ENCODE results near the gene STOML3. TPM values are rescaled to one million over a fixed set of nuclear protein-coding genes. Genes with fewer than 3 reads are reported as not detected.
A peak's percentile ranks its signal among the peaks of the same experiment; 100 is the strongest.
"Not testable (repeated sequence)": the region's sequence is repeated elsewhere in the genome, so short reads cannot be mapped to it uniquely, and the experiment has no call there.

The STOML3 gene
- not detected in 2 replicates for polyA plus RNA-seq (2014; cell fraction: cytosol; rRNA removed)
- not detected in 2 replicates for polyA plus RNA-seq (2014; cell fraction: nucleus; rRNA removed)

- DNase-seq (ENCODE audit: low spot score) = no peak
Measured at GRCh38 chr13:38990693-38991092, at the start of gene STOML3. Gene STOML3, minus strand, starts transcription at chr13:38990831. Its CDS starts 110 bp downstream, at chr13:38990721.

GRCh38 chr13:39040206-39040605 is 49.6 kb upstream of the STOML3 start:
- DNase-seq (ENCODE audit: low spot score) = no peak

GRCh38 chr13:39039041-39039440 is 48.4 kb upstream of the STOML3 start:
- DNase-seq (ENCODE audit: low spot score) = no peak

GRCh38 chr13:39038569-39039030 is 48.0 kb upstream of the STOML3 start:
- DNase-seq (ENCODE audit: low spot score) = no peak

GRCh38 chr13:39037880-39038568 is 47.4 kb upstream of the STOML3 start, which contains the start of the genes NHLRC3 and PROSER1:
Gene NHLRC3, plus strand, starts transcription at chr13:39038456. Its CDS starts 184 bp downstream, at chr13:39038640.
Gene PROSER1, minus strand, starts transcription at chr13:39038089. Its CDS starts 847 bp downstream, at chr13:39037242.
- peak; percentile 96 for DNase-seq (ENCODE audit: low spot score)

- DNase-seq (ENCODE audit: low spot score) = no peak
Measured at GRCh38 chr13:39037410-39037879, 46.8 kb upstream of the STOML3 start.

- DNase-seq (ENCODE audit: low spot score) = no peak
Measured at GRCh38 chr13:39036212-39036611, 45.6 kb upstream of the STOML3 start.

GRCh38 chr13:39035799-39036198 is 45.2 kb upstream of the STOML3 start:
- DNase-seq (ENCODE audit: low spot score) = peak; percentile 40

- DNase-seq (ENCODE audit: low spot score) = no peak
Measured at GRCh38 chr13:39035204-39035603, 44.6 kb upstream of the STOML3 start.

GRCh38 chr13:39034085-39034484 is 43.5 kb upstream of the STOML3 start:
- DNase-seq (ENCODE audit: low spot score) = no peak

- DNase-seq (ENCODE audit: low spot score) = no peak
Measured at GRCh38 chr13:39032150-39032549, 41.5 kb upstream of the STOML3 start.

GRCh38 chr13:39025433-39025839 is 34.8 kb upstream of the STOML3 start:
- no peak for DNase-seq (ENCODE audit: low spot score)

- DNase-seq (ENCODE audit: low spot score) = no peak
Measured at GRCh38 chr13:39023761-39024160, 33.1 kb upstream of the STOML3 start.

GRCh38 chr13:39023316-39023715 is 32.7 kb upstream of the STOML3 start:
- DNase-seq (ENCODE audit: low spot score) = no peak

GRCh38 chr13:39020853-39021462 is 30.3 kb upstream of the STOML3 start:
- DNase-seq (ENCODE audit: low spot score) = no peak

- peak; percentile 16 for DNase-seq (ENCODE audit: low spot score)
Measured at GRCh38 chr13:39016787-39017186, 26.2 kb upstream of the STOML3 start.

- no peak for DNase-seq (ENCODE audit: low spot score)
Measured at GRCh38 chr13:39016087-39016486, 25.5 kb upstream of the STOML3 start.

- DNase-seq (ENCODE audit: low spot score) = no peak
Measured at GRCh38 chr13:39013462-39013861, 22.8 kb upstream of the STOML3 start.

GRCh38 chr13:39012608-39013007 is 22.0 kb upstream of the STOML3 start:
- no peak for DNase-seq (ENCODE audit: low spot score)

- not testable (repeated sequence) for DNase-seq (ENCODE audit: low spot score)
Measured at GRCh38 chr13:39006371-39007111, 15.9 kb upstream of the STOML3 start.

- DNase-seq (ENCODE audit: low spot score) = no peak
Measured at GRCh38 chr13:38998739-38999138, 8.1 kb upstream of the STOML3 start.

GRCh38 chr13:38993381-38993780 is 2.8 kb upstream of the STOML3 start:
- DNase-seq (ENCODE audit: low spot score) = no peak

Data from SK-N-DZ (cell line).